CMK (cell line): ENCODE measurements around the gene RPL41.
A peak's percentile ranks its signal among the peaks of the same experiment; 100 is the strongest.
"Not testable (repeated sequence)": the region's sequence is repeated elsewhere in the genome, so short reads cannot be mapped to it uniquely, and the experiment has no call there.

ENCODE experiments used
- DNase-seq: peaks from one replicate; pipeline ENCODE4 v3.0.0-alpha.2; 2010; ENCODE audit warnings: low read depth

RPL41 gene

GRCh38 chr12:56116267-56117081 is at the start of gene RPL41:
RPL41 (plus strand) TSS chr12:56116633.
- peak; percentile 83 for DNase-seq

GRCh38 chr12:56071648-56072047 is 44.8 kb upstream of the RPL41 start:
- DNase-seq: no peak

- no peak for DNase-seq
Measured at GRCh38 chr12:56074396-56074795, 42.0 kb upstream of the RPL41 start.

DNA sequence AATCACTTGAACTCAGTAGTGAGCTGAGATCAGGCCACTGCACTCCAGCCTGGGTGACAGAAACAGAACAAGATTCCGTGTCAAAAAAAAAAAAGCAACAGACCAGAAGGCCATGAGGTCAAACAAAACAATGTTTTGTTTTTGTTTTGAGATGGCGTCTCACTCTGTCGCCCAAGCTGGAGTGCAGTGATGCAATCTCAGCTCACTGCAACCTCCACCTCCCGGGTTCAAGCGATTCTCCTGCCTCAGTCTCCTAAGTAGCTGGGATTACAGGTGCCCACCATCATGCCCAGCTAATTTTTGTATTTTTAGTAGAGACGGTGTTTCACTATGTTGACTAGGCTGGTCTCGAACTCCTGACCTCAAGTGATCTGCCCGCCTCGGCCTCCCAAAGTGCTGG is 38.5 kb upstream of the RPL41 start:
- not testable (repeated sequence) for DNase-seq

DNA sequence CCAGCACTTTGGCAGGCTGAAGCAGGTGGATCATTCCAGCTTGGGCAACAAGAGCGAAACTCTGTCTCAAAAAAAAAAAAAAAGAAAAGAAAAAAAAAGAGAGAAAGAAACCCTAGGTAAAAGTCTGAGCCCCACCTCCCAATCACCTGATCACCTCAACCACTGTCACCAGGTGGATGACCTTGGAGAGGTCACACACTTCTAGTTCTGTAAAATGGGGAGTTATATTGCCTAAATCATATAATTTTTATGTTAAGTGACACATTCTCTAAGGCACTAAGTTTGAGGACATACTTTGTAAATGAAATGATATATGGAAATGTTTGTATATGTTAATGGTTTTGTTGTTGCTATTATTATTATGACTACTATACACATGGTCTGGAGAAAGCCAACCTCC is 38.0 kb upstream of the RPL41 start:
- DNase-seq: no peak

- DNase-seq: peak; percentile 36
Measured at GRCh38 chr12:56078931-56079722, 37.3 kb upstream of the RPL41 start.

- no peak for DNase-seq
Measured at GRCh38 chr12:56079723-56080555, 36.5 kb upstream of the RPL41 start, which contains the start of gene ERBB3. ERBB3 (plus strand) TSS chr12:56080165; CDS start chr12:56080301, 136 bp downstream.

- DNase-seq: no peak
Measured at GRCh38 chr12:56080556-56081138, 35.8 kb upstream of the RPL41 start.

- no peak for DNase-seq
Measured at GRCh38 chr12:56081393-56082347, 34.8 kb upstream of the RPL41 start.

DNA sequence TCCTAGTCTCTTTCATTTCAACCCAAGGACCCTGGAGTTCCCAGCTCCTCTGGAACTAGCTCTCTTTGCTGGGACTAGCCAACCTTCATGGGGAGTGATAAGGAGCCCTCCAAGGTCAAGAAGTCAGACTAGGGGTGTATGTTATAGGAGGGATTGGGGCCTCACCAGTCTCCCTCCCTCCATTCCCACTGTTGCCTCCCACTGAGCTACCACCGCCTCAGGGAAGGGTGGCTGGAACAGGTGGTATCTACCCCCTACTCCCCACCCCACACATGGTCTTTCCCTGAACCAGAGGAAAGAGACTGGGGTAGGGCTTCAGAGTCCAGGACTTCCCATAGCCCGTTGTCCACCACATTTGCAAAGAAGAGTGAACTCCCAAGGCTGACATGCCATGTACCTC is 34.1 kb upstream of the RPL41 start:
- no peak for DNase-seq

GRCh38 chr12:56082967-56083366 is 33.5 kb upstream of the RPL41 start:
- no peak for DNase-seq

- DNase-seq: no peak
Measured at GRCh38 chr12:56084958-56085543, 31.4 kb upstream of the RPL41 start.

DNA sequence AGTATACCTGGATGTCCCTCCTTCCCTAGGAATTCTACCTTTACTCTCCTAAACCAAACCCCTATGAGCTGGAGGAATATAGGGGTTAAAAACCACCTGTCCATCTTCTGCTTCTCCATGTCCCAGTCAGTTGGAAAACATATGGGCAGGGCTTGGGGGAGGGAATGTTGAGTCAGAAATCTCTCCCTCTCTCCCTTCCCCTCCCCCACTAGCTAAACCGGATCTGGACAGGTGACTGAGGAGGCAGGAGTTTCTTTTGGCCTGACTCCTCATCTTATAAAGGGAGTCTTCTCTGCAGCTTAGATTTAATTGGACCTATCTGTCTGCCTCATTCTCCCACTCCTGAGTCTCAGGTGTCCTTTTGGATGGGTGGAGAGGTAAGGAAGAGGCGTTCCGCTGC is 30.3 kb upstream of the RPL41 start:
- no peak for DNase-seq

GRCh38 chr12:56086608-56087007 is 29.8 kb upstream of the RPL41 start:
- DNase-seq: no peak

DNA sequence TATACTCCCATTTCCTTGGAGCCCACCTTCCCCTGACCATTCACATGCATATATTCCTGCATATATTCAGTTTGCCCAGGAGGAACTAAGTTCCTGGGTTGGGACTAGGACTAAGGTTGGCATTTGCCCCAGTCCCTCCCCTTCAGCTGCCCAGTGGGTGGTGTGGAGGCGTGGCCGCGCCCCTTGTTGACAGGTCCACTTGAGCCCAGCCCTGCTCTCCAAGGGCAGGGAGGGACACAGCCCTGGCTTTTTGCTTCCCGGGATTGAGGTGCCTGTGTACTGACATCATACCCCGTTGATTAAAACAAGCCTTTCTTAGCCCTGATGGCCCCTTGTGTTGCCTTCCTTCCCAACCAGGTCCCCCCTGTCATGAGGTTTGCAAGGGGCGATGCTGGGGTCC is 29.2 kb upstream of the RPL41 start:
- no peak for DNase-seq

DNA sequence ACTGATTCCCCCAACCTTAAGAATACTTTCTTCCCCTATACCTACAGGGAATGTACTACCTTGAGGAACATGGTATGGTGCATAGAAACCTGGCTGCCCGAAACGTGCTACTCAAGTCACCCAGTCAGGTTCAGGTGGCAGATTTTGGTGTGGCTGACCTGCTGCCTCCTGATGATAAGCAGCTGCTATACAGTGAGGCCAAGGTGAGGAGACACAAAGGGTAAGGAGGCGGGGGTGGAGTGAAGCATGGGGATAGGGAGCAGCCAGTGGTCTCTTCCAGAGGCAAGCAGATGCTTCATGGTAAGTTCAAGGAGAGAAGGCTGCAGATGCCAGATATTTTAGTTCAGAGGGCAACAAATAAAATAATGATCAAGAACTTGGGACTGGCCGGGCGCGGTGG is 18.7 kb upstream of the RPL41 start:
- DNase-seq: no peak

GRCh38 chr12:56098592-56098991 is 17.8 kb upstream of the RPL41 start:
- DNase-seq: no peak

DNA sequence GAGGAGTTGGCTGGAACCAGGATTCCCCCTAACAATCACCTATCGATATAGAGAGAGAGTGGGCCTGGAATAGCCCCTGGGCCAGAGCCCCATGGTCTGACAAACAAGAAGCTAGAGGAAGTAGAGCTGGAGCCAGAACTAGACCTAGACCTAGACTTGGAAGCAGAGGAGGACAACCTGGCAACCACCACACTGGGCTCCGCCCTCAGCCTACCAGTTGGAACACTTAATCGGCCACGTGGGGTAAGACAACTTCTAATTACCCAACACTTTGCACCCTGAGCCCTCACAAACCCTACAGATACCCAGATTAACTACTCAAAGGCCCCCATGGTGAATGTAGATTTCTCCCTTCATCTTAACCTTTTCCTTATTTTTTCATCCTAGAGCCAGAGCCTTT is 16.6 kb upstream of the RPL41 start:
- no peak for DNase-seq

DNA sequence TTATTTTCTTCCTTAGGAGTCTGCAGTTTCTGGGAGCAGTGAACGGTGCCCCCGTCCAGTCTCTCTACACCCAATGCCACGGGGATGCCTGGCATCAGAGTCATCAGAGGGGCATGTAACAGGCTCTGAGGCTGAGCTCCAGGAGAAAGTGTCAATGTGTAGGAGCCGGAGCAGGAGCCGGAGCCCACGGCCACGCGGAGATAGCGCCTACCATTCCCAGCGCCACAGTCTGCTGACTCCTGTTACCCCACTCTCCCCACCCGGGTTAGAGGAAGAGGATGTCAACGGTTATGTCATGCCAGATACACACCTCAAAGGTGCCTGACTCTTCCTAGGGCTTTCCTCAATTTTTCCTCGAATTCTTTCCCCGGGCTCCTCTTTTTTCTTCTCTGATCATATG is 15.4 kb upstream of the RPL41 start:
- DNase-seq: no peak

- no peak for DNase-seq
Measured at GRCh38 chr12:56102683-56103065, 13.8 kb upstream of the RPL41 start.
